ENCODE data around the gene SLMAP.
"Not testable (repeated sequence)": the region's sequence is repeated elsewhere in the genome, so short reads cannot be mapped to it uniquely, and the experiment has no call there.

Gene SLMAP

GRCh38 chr3:57855281-57855680, 99.2 kb downstream of the SLMAP start:
- FAIRE-seq (no peak), DNase-seq (ENCODE audit: insufficient read length, low spot score) (no peak)
- TF ChIP-seq SPI1 (IDR thresholded peaks at IDR 0.05; ENCODE audit: low read depth, low read length) (no peak), POLR2AphosphoS5 (IDR thresholded peaks at IDR 0.05; ENCODE audit: low read depth, low read length) (no peak), TAF1 (IDR thresholded peaks at IDR 0.05; ENCODE audit: low read depth, low read length) (no peak)

GRCh38 chr3:57855943-57856342, 99.8 kb downstream of the SLMAP start:
- no peak for TF ChIP-seq POLR2A (IDR thresholded peaks at IDR 0.05; ENCODE audit: low read depth, low read length)
- TF ChIP-seq POLR2AphosphoS5 (IDR thresholded peaks at IDR 0.05; ENCODE audit: low read depth, low read length): no peak
- no peak for TF ChIP-seq PAX5 (IDR thresholded peaks at IDR 0.05; ENCODE audit: insufficient read depth, low read length, severe bottlenecking)
- TF ChIP-seq TAF1 (IDR thresholded peaks at IDR 0.05; ENCODE audit: low read depth, low read length): no peak
- no peak for TF ChIP-seq POU2F2 (IDR thresholded peaks at IDR 0.05; ENCODE audit: low read depth, low read length)
- no peak for TF ChIP-seq SPI1 (IDR thresholded peaks at IDR 0.05; ENCODE audit: low read depth, low read length)
- no peak for FAIRE-seq
- no peak for DNase-seq (ENCODE audit: insufficient read length, low spot score)

GRCh38 chr3:57856675-57857074, 100.6 kb downstream of the SLMAP start:
- FAIRE-seq (peak; percentile 74), DNase-seq (ENCODE audit: insufficient read length, low spot score) (no peak)
- TF ChIP-seq SPI1 (IDR thresholded peaks at IDR 0.05; ENCODE audit: low read depth, low read length) (no peak), TAF1 (IDR thresholded peaks at IDR 0.05; ENCODE audit: low read depth, low read length) (no peak)

GRCh38 chr3:57862894-57863293, 106.8 kb downstream of the SLMAP start:
- DNase-seq (ENCODE audit: insufficient read length, low spot score) (no peak), FAIRE-seq (no peak)
- TF ChIP-seq POLR2AphosphoS5 (IDR thresholded peaks at IDR 0.05; ENCODE audit: low read depth, low read length) (no peak), SPI1 (IDR thresholded peaks at IDR 0.05; ENCODE audit: low read depth, low read length) (no peak)

- TF ChIP-seq POLR2A (IDR thresholded peaks at IDR 0.05; ENCODE audit: low read depth, low read length) (no peak), SPI1 (IDR thresholded peaks at IDR 0.05; ENCODE audit: low read depth, low read length) (no peak), TAF1 (IDR thresholded peaks at IDR 0.05; ENCODE audit: low read depth, low read length) (no peak), PAX5 (IDR thresholded peaks at IDR 0.05; ENCODE audit: insufficient read depth, low read length, severe bottlenecking) (no peak), POU2F2 (IDR thresholded peaks at IDR 0.05; ENCODE audit: low read depth, low read length) (no peak), POLR2AphosphoS5 (IDR thresholded peaks at IDR 0.05; ENCODE audit: low read depth, low read length) (no peak)
- FAIRE-seq: no peak
- no peak for DNase-seq (ENCODE audit: insufficient read length, low spot score)
Measured at GRCh38 chr3:57863380-57863779, 107.3 kb downstream of the SLMAP start.

GRCh38 chr3:57864853-57865252, 108.7 kb downstream of the SLMAP start:
- DNase-seq (ENCODE audit: insufficient read length, low spot score) (no peak), FAIRE-seq (no peak)
- TF ChIP-seq POLR2AphosphoS5 (IDR thresholded peaks at IDR 0.05; ENCODE audit: low read depth, low read length): no peak
- TF ChIP-seq POLR2A (IDR thresholded peaks at IDR 0.05; ENCODE audit: low read depth, low read length): no peak
- no peak for TF ChIP-seq POU2F2 (IDR thresholded peaks at IDR 0.05; ENCODE audit: low read depth, low read length)
- no peak for TF ChIP-seq SPI1 (IDR thresholded peaks at IDR 0.05; ENCODE audit: low read depth, low read length)
- TF ChIP-seq PAX5 (IDR thresholded peaks at IDR 0.05; ENCODE audit: insufficient read depth, low read length, severe bottlenecking): no peak
- TF ChIP-seq TAF1 (IDR thresholded peaks at IDR 0.05; ENCODE audit: low read depth, low read length): no peak

- not testable (repeated sequence) for DNase-seq (ENCODE audit: insufficient read length, low spot score); FAIRE-seq
Measured at GRCh38 chr3:57869110-57869509, 113.0 kb downstream of the SLMAP start.

- TF ChIP-seq PAX5 (IDR thresholded peaks at IDR 0.05; ENCODE audit: insufficient read depth, low read length, severe bottlenecking) (no peak), POLR2AphosphoS5 (IDR thresholded peaks at IDR 0.05; ENCODE audit: low read depth, low read length) (no peak), POLR2A (IDR thresholded peaks at IDR 0.05; ENCODE audit: low read depth, low read length) (no peak), TAF1 (IDR thresholded peaks at IDR 0.05; ENCODE audit: low read depth, low read length) (no peak), POU2F2 (IDR thresholded peaks at IDR 0.05; ENCODE audit: low read depth, low read length) (no peak), SPI1 (IDR thresholded peaks at IDR 0.05; ENCODE audit: low read depth, low read length) (no peak)
- FAIRE-seq (no peak), DNase-seq (ENCODE audit: insufficient read length, low spot score) (no peak)
Measured at GRCh38 chr3:57872606-57873005, 116.5 kb downstream of the SLMAP start.

- no peak for TF ChIP-seq PAX5 (IDR thresholded peaks at IDR 0.05; ENCODE audit: insufficient read depth, low read length, severe bottlenecking)
- TF ChIP-seq POLR2AphosphoS5 (IDR thresholded peaks at IDR 0.05; ENCODE audit: low read depth, low read length): no peak
- TF ChIP-seq POLR2A (IDR thresholded peaks at IDR 0.05; ENCODE audit: low read depth, low read length): no peak
- no peak for TF ChIP-seq SPI1 (IDR thresholded peaks at IDR 0.05; ENCODE audit: low read depth, low read length)
- no peak for TF ChIP-seq POU2F2 (IDR thresholded peaks at IDR 0.05; ENCODE audit: low read depth, low read length)
- TF ChIP-seq TAF1 (IDR thresholded peaks at IDR 0.05; ENCODE audit: low read depth, low read length): no peak
- no peak for DNase-seq (ENCODE audit: insufficient read length, low spot score)
- FAIRE-seq: no peak
Measured at GRCh38 chr3:57876632-57877031, 120.5 kb downstream of the SLMAP start.

GRCh38 chr3:57877116-57877515, 121.0 kb downstream of the SLMAP start:
- no peak for TF ChIP-seq SPI1 (IDR thresholded peaks at IDR 0.05; ENCODE audit: low read depth, low read length)
- no peak for TF ChIP-seq POLR2AphosphoS5 (IDR thresholded peaks at IDR 0.05; ENCODE audit: low read depth, low read length)
- no peak for FAIRE-seq

GRCh38 chr3:57884436-57884835, 128.3 kb downstream of the SLMAP start:
- not testable (repeated sequence) for FAIRE-seq; DNase-seq (ENCODE audit: insufficient read length, low spot score)

More at GRCh38 chr3:57877116-57877515, 121.0 kb downstream of the SLMAP start:
- DNase-seq (ENCODE audit: insufficient read length, low spot score): no peak

GRCh38 chr3:57889807-57890206, 133.7 kb downstream of the SLMAP start:
- DNase-seq (ENCODE audit: insufficient read length, low spot score) (no peak), FAIRE-seq (no peak)

More at GRCh38 chr3:57889807-57890206, 133.7 kb downstream of the SLMAP start:
- TF ChIP-seq POLR2AphosphoS5 (IDR thresholded peaks at IDR 0.05; ENCODE audit: low read depth, low read length) (no peak), SPI1 (IDR thresholded peaks at IDR 0.05; ENCODE audit: low read depth, low read length) (no peak), POLR2A (IDR thresholded peaks at IDR 0.05; ENCODE audit: low read depth, low read length) (no peak), PAX5 (IDR thresholded peaks at IDR 0.05; ENCODE audit: insufficient read depth, low read length, severe bottlenecking) (no peak), TAF1 (IDR thresholded peaks at IDR 0.05; ENCODE audit: low read depth, low read length) (no peak), POU2F2 (IDR thresholded peaks at IDR 0.05; ENCODE audit: low read depth, low read length) (no peak)
